Ramos (cell line): Measurements from ENCODE around the gene GGPS1.
"Not testable (repeated sequence)": the region's sequence is repeated elsewhere in the genome, so short reads cannot be mapped to it uniquely, and the experiment has no call there.

Experiments
- in situ Hi-C: fragments of 300-500 bp; cut with MboI; formaldehyde crosslinking; loops from one replicate; pipeline ENCODE4 v1.14.3; 2022; ENCODE audit warnings: low sequenced_read_pairs; ENCODE audit not compliant: unreplicated experiment

GGPS1 gene

GRCh38 chr1:235385633-235386032 lies 57.3 kb downstream of the GGPS1 start:
- in situ Hi-C loops = not testable (repeated sequence)

DNA sequence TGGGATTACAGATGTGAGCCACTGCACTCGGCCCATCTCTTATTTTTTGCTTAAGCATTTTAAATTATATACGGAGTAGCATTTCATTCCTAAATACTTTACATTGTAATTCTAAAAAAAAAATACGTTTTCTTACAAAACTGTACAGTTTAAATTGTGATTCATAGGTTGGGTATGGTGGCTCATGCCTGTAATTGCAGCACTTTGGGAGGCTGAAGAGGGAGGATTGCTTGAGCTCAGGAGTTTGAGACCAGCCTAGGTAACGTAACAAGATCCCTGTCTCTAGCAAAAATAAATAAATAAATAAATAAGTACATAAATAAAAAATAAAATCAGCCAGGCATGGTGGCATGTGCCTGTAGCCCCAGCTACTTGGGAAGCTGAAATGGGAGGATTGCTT lies 63.5 kb downstream of the GGPS1 start:
- in situ Hi-C loops = no loop called here
